Heart left ventricle (tissue), 16 donors: ENCODE results near the gene SPINK8. TPM values are rescaled to one million over a fixed set of nuclear protein-coding genes. Genes with fewer than 3 reads are reported as not detected.

Source experiments
- ATAC-seq, 4 donors: fragments of 200-7000 bp; cut with Tn5 transposase; one replicate each; pipeline ENCODE4 v1.9.1; 2020 to 2022; ENCODE audit warnings: moderate library complexity in 4 of 4, mild to moderate bottlenecking in 3 of 4, moderate number of reproducible peaks in 1 of 4
- DNase-seq, 5 donors: peaks; one replicate each; pipeline ENCODE4 v3.0.0-alpha.2; 2020
- H3K27ac ChIP-seq, 12 donors: fragments of 200-600 bp; sonication (generic) in 4 of 12; one replicate each; pipeline versions ENCODE4 v1.5.0 to v1.8.0; 2016 to 2022; ENCODE audit warnings: mild to moderate bottlenecking in 2 of 12
- H3K27me3 ChIP-seq, 9 donors: fragments of 200-600 bp; sonication (generic) in 2 of 9; one replicate each; pipeline versions ENCODE4 v1.5.1 to v1.8.0; 2016 to 2022; ENCODE audit warnings: mild to moderate bottlenecking in 3 of 9
- H3K36me3 ChIP-seq, 9 donors: fragments of 200-600 bp; sonication (generic) in 2 of 9; one replicate each; pipeline versions ENCODE4 v1.5.0 to v1.8.0; 2018 to 2022; ENCODE audit warnings: mild to moderate bottlenecking in 2 of 9
- H3K4me1 ChIP-seq, 12 donors: fragments of 200-600 bp; sonication (generic) in 4 of 12; one replicate each; pipeline versions ENCODE4 v1.5.0 to v1.8.0; 2016 to 2022; ENCODE audit warnings: mild to moderate bottlenecking in 3 of 12
- H3K4me3 ChIP-seq, 12 donors: fragments of 200-600 bp; sonication (generic) in 4 of 12; one replicate each; pipeline versions ENCODE4 v1.5.0 to v1.8.0; 2017 to 2022; ENCODE audit warnings: mild to moderate bottlenecking in 9 of 12, moderate library complexity in 4 of 12
- H3K9me3 ChIP-seq, 12 donors: fragments of 200-600 bp; sonication (generic) in 4 of 12; one replicate each; pipeline versions ENCODE4 v1.5.0 to v1.8.0; 2016 to 2022; ENCODE audit warnings: mild to moderate bottlenecking in 1 of 12
- CTCF ChIP-seq, 12 donors: fragments of 200-600 bp; sonication (generic) in 4 of 12; IDR thresholded peaks; one replicate each; pipeline versions ENCODE4 v1.5.0 to v1.8.0; 2018 to 2022; ENCODE audit warnings: antibody characterized with exemption in 12 of 12, mild to moderate bottlenecking in 5 of 12
- POLR2A ChIP-seq, 2 donors: fragments of 450-650 bp; IDR thresholded peaks; one replicate each; pipeline ENCODE4 v1.6.1; 2017; ENCODE audit warnings: antibody characterized with exemption in 2 of 2, mild to moderate bottlenecking in 2 of 2, moderate library complexity in 2 of 2
- WGBS, 4 donors: extraction: QIAGEN DNeasy Blood & Tissue Kit in 2 of 4; methylation state at CpG; one replicate each; pipeline versions ENCODE4 v1.1.5 to v1.1.7; 2013 to 2018; 5-methylcytosine and 5-hydroxymethylcytosine counted together
- intact Hi-C, 10 donors: fragments of 100-400 bp; cut with DNase I; formaldehyde crosslinking; loops; one replicate each; pipeline versions ENCODE4 v1.11.1 to v1.14.2; 2022
- polyA plus RNA-seq, 2 donors: library from polyadenylated mRNA; stranded (reverse); fragments of 200-250 nt; gene quantifications; one replicate each; pipeline ENCODE4 v1.2.3, GENCODE V29; 2013
- total RNA-seq, 9 donors: library from RNA; depleted of rRNA in 2 of 9; stranded (reverse); fragments of >200 nt in 2 of 9; fragmentation: NEBNext Ultra II Directional in 3 of 9; extraction: Animal tissue kit (Norgen Biotek cat#: 25700) in 3 of 9; gene quantifications; one replicate each; pipeline versions ENCODE4 v1.1.0 to v1.2.4, GENCODE V29; 2016 to 2023
- donor health status: ischemic (EF 13 %, LVEDD 7.1; RV severe dilation, severe dysfunction).
- donor health status: healthy with polysubstance abuse.
- donor health status: DM: no; HTN: yes; CAD: no.
- donor health status: DM: no; HTN: no; CAD: no.
- donor health status: ischemic (EF 25% LVEDD 6.9; RV normal size, moderate dysfunction).
- donor health status: ischemic (EF 25% LVEDD 5.7; RV mildly dilated, moderate dysfunction).
- donor health status: healthy.
- donor health status: DM: yes; HTN: yes; CAD: no.
- donor health status: ischemic (EF 35%, LVEDD 5.7; RV mildly dilated, moderate dysfunction).
- donor health status: nonischemic (EF 11% LVEDD 7.7; RV severe dilation, severe dysfunction).
- donor health status: DM: yes; HTN: yes; CAD: no.
- donor health status: PGD.
- donor health status: ischemic (EF 29% LVEDD 5.4; RV normal size, mild dysfunction).
- donor health status: nonischemic (EF 23%, LVEDD 6.1; RV moderate dilation, normal function).

The SPINK8 gene
- total and polyA plus RNA-seq, 11 donors, result not detected

- intact Hi-C loops, result no loop called here
- no peak for TF ChIP-seq POLR2A (IDR thresholded peaks at IDR 0.05)
- no peak for TF ChIP-seq CTCF (IDR thresholded peaks at IDR 0.05)
- Histone ChIP-seq H3K4me3 (no peak overlapping the region), H3K9me3 (no peaks in the 10 kb centered on the region), H3K36me3 (no peaks in the 10 kb centered on the region), H3K4me1 (no peaks in the 10 kb centered on the region), H3K27ac (no peak overlapping the region), H3K27me3 (no peaks in the 10 kb centered on the region)
- DNase-seq, result no peak
- ATAC-seq, result no peak
- 53 to 72% (median 63%) methylated on average over 3 of the region's 3 CpGs for WGBS, 4 donors
Measured at GRCh38 chr3:48347500-48347899, 14.0 kb upstream of the SPINK8 start.

GRCh38 chr3:48345946-48346572, 12.6 kb upstream of the SPINK8 start:
- intact Hi-C loops, result no loop called here
- H3K4me1 ChIP-seq, result no peaks in the 10 kb centered on the region
- TF ChIP-seq CTCF (IDR thresholded peaks at IDR 0.05) (no peak), POLR2A (IDR thresholded peaks at IDR 0.05) (no peak)

GRCh38 chr3:48344867-48345507, 11.5 kb upstream of the SPINK8 start:
- Histone ChIP-seq H3K4me1 (no peaks in the 10 kb centered on the region), H3K27me3 (no peaks in the 10 kb centered on the region), H3K27ac (no peak overlapping the region), H3K9me3 (no peaks in the 10 kb centered on the region), H3K36me3 (no peaks in the 10 kb centered on the region), H3K4me3 (no peak overlapping the region)
- no peak for DNase-seq
- no peak for TF ChIP-seq POLR2A (IDR thresholded peaks at IDR 0.05)
- TF ChIP-seq CTCF (IDR thresholded peaks at IDR 0.05), result no peak
- intact Hi-C loops, result no loop called here
- 6 to 23% (median 19%) methylated on average over 1 of the region's 1 CpG for WGBS, 4 donors
- ATAC-seq, result no peak

More at GRCh38 chr3:48345946-48346572, 12.6 kb upstream of the SPINK8 start:
- ATAC-seq (no peak), DNase-seq (no peak)
- Histone ChIP-seq H3K27ac (no peak overlapping the region), H3K27me3 (no peaks in the 10 kb centered on the region), H3K4me3 (no peak overlapping the region), H3K36me3 (no peaks in the 10 kb centered on the region), H3K9me3 (no peaks in the 10 kb centered on the region)
- WGBS, 4 donors, result 63 to 86% (median 79%) methylated on average over 2 of the region's 2 CpGs

- Histone ChIP-seq H3K27ac (no peak overlapping the region), H3K9me3 (no peaks in the 10 kb centered on the region), H3K27me3 (no peaks in the 10 kb centered on the region), H3K36me3 (no peaks in the 10 kb centered on the region), H3K4me3 (no peak overlapping the region), H3K4me1 (no peaks in the 10 kb centered on the region)
- no peak for TF ChIP-seq POLR2A (IDR thresholded peaks at IDR 0.05)
- TF ChIP-seq CTCF (IDR thresholded peaks at IDR 0.05), result no peak
- ATAC-seq (no peak), DNase-seq (no peak)
- intact Hi-C loops, result no loop called here
- WGBS, 4 donors, result 89 to 92% (median 91%) methylated on average over 8 of the region's 8 CpGs
Measured at GRCh38 chr3:48343432-48343831, 10.0 kb upstream of the SPINK8 start.
